GM12878 (cell line): ENCODE measurements around the gene BPGM. TPM values are rescaled to one million over a fixed set of nuclear protein-coding genes. Genes with fewer than 3 reads are reported as not detected.

ENCODE experiments used
- CREB1 ChIP-seq: IDR thresholded peaks from 2 replicates; pipeline ENCODE4 v1.6.1; 2012; ENCODE audit warnings: low read depth, mild to moderate bottlenecking, inconsistent platforms
- EGR1 ChIP-seq, 2 experiments: IDR thresholded peaks; 1 replicate in 1 of 2; 2 replicates in 1 of 2; pipeline ENCODE4 v1.6.1; 2011 to 2012; ENCODE audit warnings: low read depth in 2 of 2, low read length in 2 of 2, borderline replicate concordance in 1 of 2, mild to moderate bottlenecking in 1 of 2, moderate library complexity in 1 of 2
- FOS ChIP-seq: IDR thresholded peaks from 3 replicates; pipeline ENCODE4 v1.6.1; 2011; ENCODE audit warnings: borderline replicate concordance; ENCODE audit not compliant: insufficient read length; ENCODE audit errors: extremely low read depth
- HDAC6 ChIP-seq: fragments of 200-600 bp; sonication (generic); IDR thresholded peaks from one replicate; pipeline ENCODE4 v1.8.0; 2017; ENCODE audit warnings: antibody characterized with exemption; ENCODE audit not compliant: unreplicated experiment
- ZBTB40 ChIP-seq: fragments of 450-650 bp; IDR thresholded peaks from 2 replicates; pipeline ENCODE4 v1.6.1; 2016; ENCODE audit warnings: mild to moderate bottlenecking, moderate library complexity, borderline replicate concordance
- ZSCAN29 ChIP-seq: fragments of 450-650 bp; IDR thresholded peaks from 2 replicates; pipeline ENCODE4 v1.6.1; 2017; ENCODE audit warnings: mild to moderate bottlenecking, moderate library complexity
- polyA plus RNA-seq, 11 experiments: library from polyadenylated mRNA; depleted of rRNA in 4 of 11; unstranded in 6 of 11; stranded (reverse) in 5 of 11; fragments of >200 nt; fragmentation: Nextera tagmentation in 4 of 11; fragmentation: Illumina TruSeq in 1 of 11; extraction: Ambion mirVana in 4 of 11; extraction: Trizol in 1 of 11; gene quantifications; 1 replicate in 1 of 11; 2 replicates in 10 of 11; pipeline versions ENCODE4 v1.2.1 to v1.2.3, GENCODE V29; 2011 to 2016; ENCODE audit warnings: inconsistent platforms in 2 of 11, missing spikeins in 2 of 11, low read depth in 1 of 11
- total RNA-seq, 4 experiments: library from RNA; depleted of rRNA in 3 of 4; stranded (reverse); fragments of >200 nt in 3 of 4; fragmentation: Illumina TruSeq in 1 of 4; extraction: Trizol in 1 of 4; gene quantifications; 2 replicates each; pipeline versions ENCODE4 v1.2.1 to v1.2.3, GENCODE V29; 2013 to 2021
- TF ChIP-seq, protein P1 (sequence below): fragments of 450-650 bp; conservative IDR thresholded peaks from 2 replicates; pipeline ENCODE4 v1.6.1; 2017; ENCODE audit warnings: mild to moderate bottlenecking, moderate library complexity

Gene BPGM
- total and polyA plus RNA-seq, 10 of the 15 experiments (the other 5 are each of a cell fraction or from before 2014, with no cell fraction given): 9.0 to 20.1 (median 15.2) TPM

DNA sequence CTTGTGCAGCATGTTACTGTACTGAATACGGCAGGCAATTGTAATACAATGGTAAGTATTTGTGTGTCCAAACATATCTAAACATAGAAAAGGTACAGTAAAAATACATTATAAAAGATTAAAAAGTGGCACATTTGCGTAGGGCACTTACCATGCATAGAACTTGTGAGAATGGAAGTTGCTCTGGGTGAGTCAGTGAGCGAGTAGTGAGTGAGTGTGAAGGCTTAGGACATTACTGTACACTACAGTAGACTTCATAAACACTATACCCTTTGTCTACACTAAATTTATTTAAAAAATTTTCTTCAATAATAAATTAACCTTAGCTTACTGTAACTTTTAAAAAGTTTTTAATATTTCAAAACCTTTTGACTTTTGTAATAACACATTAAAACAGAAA, 37.5 kb downstream of the BPGM start (continued):
- TF ChIP-seq ZBTB40: no peak
- TF ChIP-seq CREB1: no peak
- no peak for TF ChIP-seq EGR1 (IDR thresholded peaks at IDR 0.05; ENCODE audit: borderline replicate concordance in 1 of 2, low read depth in 2 of 2, low read length in 2 of 2)
- TF ChIP-seq ZSCAN29: no peak
- TF ChIP-seq, protein P1, sequence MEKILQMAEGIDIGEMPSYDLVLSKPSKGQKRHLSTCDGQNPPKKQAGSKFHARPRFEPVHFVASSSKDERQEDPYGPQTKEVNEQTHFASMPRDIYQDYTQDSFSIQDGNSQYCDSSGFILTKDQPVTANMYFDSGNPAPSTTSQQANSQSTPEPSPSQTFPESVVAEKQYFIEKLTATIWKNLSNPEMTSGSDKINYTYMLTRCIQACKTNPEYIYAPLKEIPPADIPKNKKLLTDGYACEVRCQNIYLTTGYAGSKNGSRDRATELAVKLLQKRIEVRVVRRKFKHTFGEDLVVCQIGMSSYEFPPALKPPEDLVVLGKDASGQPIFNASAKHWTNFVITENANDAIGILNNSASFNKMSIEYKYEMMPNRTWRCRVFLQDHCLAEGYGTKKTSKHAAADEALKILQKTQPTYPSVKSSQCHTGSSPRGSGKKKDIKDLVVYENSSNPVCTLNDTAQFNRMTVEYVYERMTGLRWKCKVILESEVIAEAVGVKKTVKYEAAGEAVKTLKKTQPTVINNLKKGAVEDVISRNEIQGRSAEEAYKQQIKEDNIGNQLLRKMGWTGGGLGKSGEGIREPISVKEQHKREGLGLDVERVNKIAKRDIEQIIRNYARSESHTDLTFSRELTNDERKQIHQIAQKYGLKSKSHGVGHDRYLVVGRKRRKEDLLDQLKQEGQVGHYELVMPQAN: no peak
- TF ChIP-seq HDAC6: no peak
- no peak for TF ChIP-seq FOS
